CD14-positive monocyte (primary cell): ENCODE results near the gene TCHH. TPM values are rescaled to one million over a fixed set of nuclear protein-coding genes. Genes with fewer than 3 reads are reported as not detected.
A peak's percentile ranks its signal among the peaks of the same experiment; 100 is the strongest.

Experiments used
- DNase-seq, 3 donors: peaks; one replicate each; pipeline ENCODE4 v3.0.0-alpha.2; 2011 to 2022
- H2AFZ ChIP-seq: 2 replicates; pipeline ENCODE4 v1.6.0; 2012; ENCODE audit warnings: mild to moderate bottlenecking, low read depth, low read length, inconsistent platforms; ENCODE audit not compliant: insufficient read depth, poor library complexity, severe bottlenecking
- H3K27ac ChIP-seq, 2 donors: 1 replicate in 1 of 2; 2 replicates in 1 of 2; pipeline ENCODE4 v1.5.1; 2012 to 2013; ENCODE audit warnings: low read length in 2 of 2, control low read depth in 1 of 2, inconsistent platforms in 1 of 2, low read depth in 1 of 2, mild to moderate bottlenecking in 1 of 2
- H3K27me3 ChIP-seq, 2 donors: one replicate each; pipeline versions ENCODE4 v1.6.0 to v1.6.1; 2011 to 2013; ENCODE audit warnings: low read length in 2 of 2; ENCODE audit not compliant: control insufficient read depth in 2 of 2, insufficient read depth in 2 of 2
- H3K36me3 ChIP-seq, 2 donors: replicated peaks in 1 of 2; 1 replicate in 1 of 2; 2 replicates in 1 of 2; pipeline versions ENCODE4 v1.5.1 to v1.6.1; 2012 to 2013; ENCODE audit warnings: low read length in 2 of 2, control low read depth in 1 of 2, inconsistent platforms in 1 of 2, mild to moderate bottlenecking in 1 of 2; ENCODE audit not compliant: insufficient read depth in 2 of 2, control insufficient read depth in 1 of 2
- H3K4me1 ChIP-seq, 2 donors: 1 replicate in 1 of 2; 2 replicates in 1 of 2; pipeline versions ENCODE4 v1.5.1 to v1.6.1; 2012 to 2013; ENCODE audit warnings: low read length in 2 of 2, control low read depth in 1 of 2, inconsistent platforms in 1 of 2, mild to moderate bottlenecking in 1 of 2, moderate library complexity in 1 of 2; ENCODE audit not compliant: insufficient read depth in 2 of 2, control insufficient read depth in 1 of 2
- H3K4me2 ChIP-seq: replicated peaks from 2 replicates; pipeline ENCODE3; 2012; ENCODE audit warnings: low read length, moderate library complexity, mild to moderate bottlenecking; ENCODE audit not compliant: poor library complexity, severe bottlenecking; ENCODE audit errors: extremely low read depth
- H3K4me3 ChIP-seq, 3 experiments: fragments of 200-600 bp in 1 of 3; sonication (generic) in 1 of 3; replicated peaks in 1 of 3; 1 replicate in 2 of 3; 2 replicates in 1 of 3; pipeline ENCODE4 v1.5.1; 2011 to 2013; ENCODE audit warnings: low read length in 3 of 3, mild to moderate bottlenecking in 3 of 3, control low read depth in 2 of 3, low read depth in 2 of 3, inconsistent platforms in 1 of 3, moderate library complexity in 1 of 3
- H3K79me2 ChIP-seq: 2 replicates; pipeline ENCODE4 v1.6.0; 2012; ENCODE audit warnings: mild to moderate bottlenecking, control low read depth, inconsistent platforms, low read length, moderate library complexity; ENCODE audit not compliant: insufficient read depth
- H3K9ac ChIP-seq: 2 replicates; pipeline ENCODE4 v1.6.0; 2017; ENCODE audit warnings: low read length, mild to moderate bottlenecking; ENCODE audit not compliant: insufficient read depth, poor library complexity, severe bottlenecking
- H3K9me3 ChIP-seq, 2 donors: replicated peaks in 1 of 2; 1 replicate in 1 of 2; 2 replicates in 1 of 2; pipeline versions ENCODE4 v1.5.1 to v1.6.1; 2012 to 2013; ENCODE audit warnings: low read length in 2 of 2, control low read depth in 1 of 2; ENCODE audit not compliant: control insufficient read depth in 1 of 2, insufficient read depth in 1 of 2
- H4K20me1 ChIP-seq: 2 replicates; pipeline ENCODE4 v1.6.0; 2012; ENCODE audit warnings: mild to moderate bottlenecking, low read length, control low read depth, moderate library complexity; ENCODE audit not compliant: insufficient read depth
- H3K27ac Mint-ChIP-seq, 7 donors: one replicate each; pipeline ENCODE4 v1.8.0; 2020; ENCODE audit warnings: mild to moderate bottlenecking in 7 of 7, mixed read lengths in 7 of 7, moderate library complexity in 6 of 7, inconsistent platforms in 2 of 7
- H3K27me3 Mint-ChIP-seq, 3 donors: one replicate each; pipeline ENCODE4 v1.8.0; 2021 to 2022; ENCODE audit warnings: low read depth in 3 of 3, mild to moderate bottlenecking in 3 of 3, mixed read lengths in 3 of 3, moderate library complexity in 3 of 3, inconsistent platforms in 1 of 3
- H3K36me3 Mint-ChIP-seq, 2 donors: one replicate each; pipeline ENCODE4 v1.8.0; 2020; ENCODE audit warnings: mixed read lengths in 2 of 2, inconsistent platforms in 1 of 2, mild to moderate bottlenecking in 1 of 2
- H3K4me1 Mint-ChIP-seq: one replicate; pipeline ENCODE4 v1.8.0; 2020; ENCODE audit warnings: mild to moderate bottlenecking, mixed read lengths
- H3K4me3 Mint-ChIP-seq, 2 donors: one replicate each; pipeline ENCODE4 v1.8.0; 2020; ENCODE audit warnings: mild to moderate bottlenecking in 2 of 2, mixed read lengths in 2 of 2, moderate library complexity in 1 of 2
- H3K9me3 Mint-ChIP-seq, 7 donors: one replicate each; pipeline ENCODE4 v1.8.0; 2020 to 2022; ENCODE audit warnings: mixed read lengths in 7 of 7, mild to moderate bottlenecking in 6 of 7, moderate library complexity in 6 of 7, inconsistent platforms in 2 of 7
- CTCF ChIP-seq: fragments of 200-600 bp; IDR thresholded peaks from one replicate; pipeline ENCODE4 v1.8.0; 2022; ENCODE audit warnings: antibody characterized with exemption, mild to moderate bottlenecking
- intact Hi-C, 2 donors: fragments of 100-400 bp; cut with micrococcal nuclease; formaldehyde crosslinking; loops; one replicate each; pipeline versions ENCODE4 v1.15.0 to v1.15.1; 2023
- polyA plus RNA-seq, 3 donors: library from polyadenylated mRNA; depleted of rRNA in 1 of 3; unstranded in 2 of 3; stranded (reverse) in 1 of 3; fragments of 300-500 nt in 2 of 3; fragments of >200 nt in 1 of 3; fragmentation: Illumina TruSeq in 2 of 3; gene quantifications; 1 replicate in 2 of 3; 2 replicates in 1 of 3; pipeline ENCODE4 v1.2.3, GENCODE V29; 2012 to 2021

The TCHH gene
- polyA plus RNA-seq, 3 donors = not detected

GRCh38 chr1:152137215-152137614 lies 22.0 kb upstream of the TCHH start:
- Histone ChIP-seq H3K36me3 (no peaks in the 10 kb centered on the region), H3K79me2 (no peaks in the 10 kb centered on the region), H3K4me2 (no peak overlapping the region), H3K27ac (no peak overlapping the region), H3K4me1 (no peaks in the 10 kb centered on the region), H2AFZ (no peak overlapping the region), H3K27me3 (peaks cover 22 to 43% of the 10 kb centered on the region in 2 donors), H4K20me1 (no peaks in the 10 kb centered on the region), H3K9ac (no peak overlapping the region), H3K4me3 (no peak overlapping the region), H3K9me3 (peaks cover 2 to 5% of the 10 kb centered on the region in 2 donors)
- intact Hi-C loops = no loop called here
- no peaks in the 10 kb centered on the region for H3K36me3 Mint-ChIP-seq
- no peak for DNase-seq
- peaks cover 29 to 74% (median 31%) of the 10 kb centered on the region in 3 donors for H3K27me3 Mint-ChIP-seq
- H3K4me1 Mint-ChIP-seq = no peaks in the 10 kb centered on the region
- no peak for TF ChIP-seq CTCF
- peak overlapping the region in 1 of 7 donors; percentile 17 for H3K27ac Mint-ChIP-seq
- no peak overlapping the region for H3K4me3 Mint-ChIP-seq
- peaks cover 0 to 11% (median 6%) of the 10 kb centered on the region in 7 donors for H3K9me3 Mint-ChIP-seq

DNA sequence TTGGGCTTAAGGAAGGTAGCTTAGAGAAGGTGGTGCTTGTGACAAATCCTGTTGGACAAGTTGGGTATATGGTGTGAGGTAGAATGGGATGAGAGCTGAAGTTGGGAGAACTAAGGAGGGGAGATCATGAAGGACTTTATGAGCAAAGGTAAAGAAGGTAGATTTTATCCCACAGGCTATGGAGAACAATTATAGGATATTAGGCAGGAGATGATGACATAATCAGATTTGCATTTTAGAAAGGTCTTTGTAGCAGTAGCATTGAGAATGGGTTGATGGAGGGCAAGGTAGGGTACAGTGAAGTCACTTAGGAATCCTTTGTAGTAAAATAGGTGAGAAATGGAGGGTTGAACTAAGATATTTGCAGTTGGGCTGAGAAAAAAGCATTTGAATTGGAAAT lies 14.9 kb upstream of the TCHH start:
- intact Hi-C loops = no loop called here
- Histone ChIP-seq H3K4me3 (no peak overlapping the region), H3K9ac (no peak overlapping the region), H3K36me3 (no peaks in the 10 kb centered on the region), H4K20me1 (no peaks in the 10 kb centered on the region), H3K27ac (no peak overlapping the region), H3K9me3 (peaks cover 5 to 7% of the 10 kb centered on the region in 2 donors), H3K27me3 (peaks cover 12 to 45% of the 10 kb centered on the region in 2 donors), H3K4me2 (no peak overlapping the region), H2AFZ (no peak overlapping the region), H3K79me2 (no peaks in the 10 kb centered on the region), H3K4me1 (no peaks in the 10 kb centered on the region)
- Mint-ChIP-seq H3K27me3 (peaks cover 27 to 50% (median 30%) of the 10 kb centered on the region in 3 donors), H3K27ac (no peak overlapping the region), H3K36me3 (no peaks in the 10 kb centered on the region), H3K4me1 (peaks cover 2% of the 10 kb centered on the region), H3K9me3 (peaks cover 0 to 11% (median 6%) of the 10 kb centered on the region in 7 donors), H3K4me3 (peak overlapping the region in 1 of 2 donors; percentile 27)
- TF ChIP-seq CTCF = no peak
- no peak for DNase-seq
